ENCODE measurements around the gene NDST4. TPM values are rescaled to one million over a fixed set of nuclear protein-coding genes. Genes with fewer than 3 reads are reported as not detected.

NDST4 gene
- total RNA-seq, 1 experiment from 2014 or later, result 0.13 TPM

- no TSS peak for BruUV-seq (replicated peaks)
- in situ Hi-C loops (cut with HindIII; ENCODE audit: low pct_unique_long_range_greater_than_20kb, low sequenced_read_pairs) (no loop called here), intact Hi-C loops (cut with micrococcal nuclease; ENCODE audit: unreplicated experiment) (no loop called here)
- no peaks in the 10 kb centered on the region for H3K36me3 ChIP-seq (ENCODE audit: control insufficient read depth, insufficient read depth, low read length)
- no peaks in the 10 kb centered on the region for H3K27me3 ChIP-seq (ENCODE audit: control insufficient read depth, insufficient read depth, low read length)
- H3K4me3 ChIP-seq (ENCODE audit: low read depth in 2 of 2, low read length in 2 of 2), result no peak overlapping the region
- no peak overlapping the region for H3K27ac ChIP-seq (ENCODE audit: low read length)
- CTCF ChIA-PET, result no interaction called here
- DNase-seq (ENCODE audit: low read depth, low spot score) (no peak), ATAC-seq (no peak)
- POLR2A ChIA-PET, result no interaction called here
- no peaks in the 10 kb centered on the region for H3K9me3 ChIP-seq (ENCODE audit: control insufficient read depth, insufficient read depth, low read depth, low read length)
- no peak for TF ChIP-seq POLR2AphosphoS5 (IDR thresholded peaks at IDR 0.05; ENCODE audit: low read depth, low read length)
- TF ChIP-seq REST (IDR thresholded peaks at IDR 0.05; ENCODE audit: insufficient read depth in 1 of 2, low read depth in 2 of 2, low read length in 1 of 2), result no peak
- no peak for TF ChIP-seq SIN3A (IDR thresholded peaks at IDR 0.05; ENCODE audit: borderline replicate concordance, insufficient read depth, low read depth, low read length)
- TF ChIP-seq, protein P1, sequence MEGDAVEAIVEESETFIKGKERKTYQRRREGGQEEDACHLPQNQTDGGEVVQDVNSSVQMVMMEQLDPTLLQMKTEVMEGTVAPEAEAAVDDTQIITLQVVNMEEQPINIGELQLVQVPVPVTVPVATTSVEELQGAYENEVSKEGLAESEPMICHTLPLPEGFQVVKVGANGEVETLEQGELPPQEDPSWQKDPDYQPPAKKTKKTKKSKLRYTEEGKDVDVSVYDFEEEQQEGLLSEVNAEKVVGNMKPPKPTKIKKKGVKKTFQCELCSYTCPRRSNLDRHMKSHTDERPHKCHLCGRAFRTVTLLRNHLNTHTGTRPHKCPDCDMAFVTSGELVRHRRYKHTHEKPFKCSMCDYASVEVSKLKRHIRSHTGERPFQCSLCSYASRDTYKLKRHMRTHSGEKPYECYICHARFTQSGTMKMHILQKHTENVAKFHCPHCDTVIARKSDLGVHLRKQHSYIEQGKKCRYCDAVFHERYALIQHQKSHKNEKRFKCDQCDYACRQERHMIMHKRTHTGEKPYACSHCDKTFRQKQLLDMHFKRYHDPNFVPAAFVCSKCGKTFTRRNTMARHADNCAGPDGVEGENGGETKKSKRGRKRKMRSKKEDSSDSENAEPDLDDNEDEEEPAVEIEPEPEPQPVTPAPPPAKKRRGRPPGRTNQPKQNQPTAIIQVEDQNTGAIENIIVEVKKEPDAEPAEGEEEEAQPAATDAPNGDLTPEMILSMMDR (IDR thresholded peaks at IDR 0.05), result no peak
- TF ChIP-seq TCF7L2 (IDR thresholded peaks at IDR 0.05; ENCODE audit: low read depth, low read length), result no peak
- H3K4me1 ChIP-seq (ENCODE audit: control insufficient read depth, insufficient read depth, low read length), result no peaks in the 10 kb centered on the region
Measured at GRCh38 chr4:115082633-115083032, 30.8 kb downstream of the NDST4 start.

GRCh38 chr4:115076691-115077090 lies 36.7 kb downstream of the NDST4 start:
- BruUV-seq (replicated peaks), result no TSS peak
- Histone ChIP-seq H3K27me3 (ENCODE audit: control insufficient read depth, insufficient read depth, low read length) (no peaks in the 10 kb centered on the region), H3K9me3 (ENCODE audit: control insufficient read depth, insufficient read depth, low read depth, low read length) (no peaks in the 10 kb centered on the region), H3K27ac (ENCODE audit: low read length) (no peak overlapping the region), H3K36me3 (ENCODE audit: control insufficient read depth, insufficient read depth, low read length) (no peaks in the 10 kb centered on the region), H3K4me1 (ENCODE audit: control insufficient read depth, insufficient read depth, low read length) (no peaks in the 10 kb centered on the region), H3K4me3 (ENCODE audit: low read depth in 2 of 2, low read length in 2 of 2) (no peak overlapping the region)
- ChIA-PET CTCF (no interaction called here), POLR2A (no interaction called here)
- intact Hi-C loops (cut with micrococcal nuclease; ENCODE audit: unreplicated experiment) (no loop called here), in situ Hi-C loops (cut with HindIII; ENCODE audit: low pct_unique_long_range_greater_than_20kb, low sequenced_read_pairs) (no loop called here)
- no peak for DNase-seq (ENCODE audit: low read depth, low spot score)
- TF ChIP-seq TCF7L2 (IDR thresholded peaks at IDR 0.05; ENCODE audit: low read depth, low read length) (no peak), REST (IDR thresholded peaks at IDR 0.05; ENCODE audit: insufficient read depth in 1 of 2, low read depth in 2 of 2, low read length in 1 of 2) (no peak), POLR2AphosphoS5 (IDR thresholded peaks at IDR 0.05; ENCODE audit: low read depth, low read length) (no peak), SIN3A (IDR thresholded peaks at IDR 0.05; ENCODE audit: borderline replicate concordance, insufficient read depth, low read depth, low read length) (no peak)
- TF ChIP-seq, protein P1 (IDR thresholded peaks at IDR 0.05), result no peak
- ATAC-seq, result no peak
